Testis (tissue), 3 donors: ENCODE data around the gene ENTPD1. TPM values are rescaled to one million over a fixed set of nuclear protein-coding genes. Genes with fewer than 3 reads are reported as not detected.
A peak's percentile ranks its signal among the peaks of the same experiment; 100 is the strongest.

ENCODE experiments used
- DNase-seq: peaks from one replicate; pipeline ENCODE4 v3.0.0-alpha.2; 2019
- H3K27ac ChIP-seq, 2 donors: fragments of 200-600 bp; sonication (generic); one replicate each; pipeline ENCODE4 v1.5.1; 2019
- H3K27me3 ChIP-seq: fragments of 200-600 bp; sonication (generic); one replicate; pipeline ENCODE4 v1.5.1; 2019
- H3K36me3 ChIP-seq: fragments of 200-600 bp; sonication (generic); one replicate; pipeline ENCODE4 v1.5.1; 2017; ENCODE audit warnings: low read depth; ENCODE audit errors: missing control alignments
- H3K4me1 ChIP-seq: fragments of 200-600 bp; sonication (generic); one replicate; pipeline ENCODE4 v1.5.1; 2019
- H3K4me3 ChIP-seq, 2 donors: fragments of 200-600 bp; sonication (generic); one replicate each; pipeline ENCODE4 v1.5.1; 2017 to 2019
- H3K9me3 ChIP-seq: fragments of 200-600 bp; sonication (generic); one replicate; pipeline ENCODE4 v1.5.1; 2017
- CTCF ChIP-seq, 3 experiments: fragments of 450-650 bp in 2 of 3; fragments of 200-600 bp in 1 of 3; sonication (generic) in 1 of 3; IDR thresholded peaks; one replicate each; pipeline ENCODE4 v1.5.1; 2016 to 2019; ENCODE audit warnings: antibody characterized with exemption in 3 of 3, mild to moderate bottlenecking in 2 of 3, moderate library complexity in 1 of 3
- POLR2A ChIP-seq: fragments of 450-650 bp; IDR thresholded peaks from one replicate; pipeline ENCODE4 v1.6.1; 2017; ENCODE audit warnings: antibody characterized with exemption, mild to moderate bottlenecking, moderate library complexity
- WGBS, 2 donors: methylation state at CpG; one replicate each; pipeline ENCODE4 v1.1.5; 2018; 5-methylcytosine and 5-hydroxymethylcytosine counted together
- intact Hi-C: fragments of 100-400 bp; cut with DNase I; formaldehyde crosslinking; loops from one replicate; pipeline ENCODE4 v1.15.1; 2023; ENCODE audit warnings: low total_unique reads
- polyA plus RNA-seq: library from polyadenylated mRNA; stranded (reverse); fragments of 350-450 nt; fragmentation: Illumina TruSeq; extraction: RNeasy Lipid Tissue Mini Kit (QIAGEN cat#74804); gene quantifications from one replicate; pipeline ENCODE4 v1.2.3, GENCODE V29; 2014; ENCODE audit warnings: low read depth, low replicate concordance; ENCODE audit not compliant: insufficient read depth
- total RNA-seq, 2 donors: library from RNA; depleted of rRNA; stranded (reverse); fragments of >200 nt; gene quantifications; one replicate each; pipeline ENCODE4 v1.2.3, GENCODE V29; 2016

ENTPD1 gene
- total and polyA plus RNA-seq, 3 donors from 2014 or later: 9.8 to 12.7 (median 11.3) TPM

GRCh38 chr10:95792874-95793285 lies 36.9 kb downstream of the ENTPD1 start:
- H3K27me3 ChIP-seq: no peaks in the 10 kb centered on the region
- DNase-seq: no peak
- H3K27ac ChIP-seq: peak overlapping the region; percentile 24 to 46
- H3K4me1 ChIP-seq: peaks cover 3% of the 10 kb centered on the region
- H3K36me3 ChIP-seq: no peaks in the 10 kb centered on the region
- intact Hi-C loops: no loop called here
- TF ChIP-seq CTCF (IDR thresholded peaks at IDR 0.05) (no peak), POLR2A (no peak)
- H3K4me3 ChIP-seq: no peak overlapping the region
- H3K9me3 ChIP-seq: no peaks in the 10 kb centered on the region
- 60 to 61% methylated on average over 4 of the region's 4 CpGs for WGBS, 2 donors

- 82 to 86% methylated on average over 2 of the region's 2 CpGs for WGBS, 2 donors
- Histone ChIP-seq H3K4me1 (peaks cover 3% of the 10 kb centered on the region), H3K36me3 (no peaks in the 10 kb centered on the region), H3K27ac (peak overlapping the region; percentile 24 to 46), H3K9me3 (no peaks in the 10 kb centered on the region), H3K27me3 (no peaks in the 10 kb centered on the region), H3K4me3 (no peak overlapping the region)
- no peak for TF ChIP-seq CTCF (IDR thresholded peaks at IDR 0.05)
- no peak for TF ChIP-seq POLR2A
- DNase-seq: peak; percentile 42
- intact Hi-C loops: no loop called here
These were observed 37.6 kb downstream of the ENTPD1 start for GRCh38 chr10:95793401-95794045.

DNA sequence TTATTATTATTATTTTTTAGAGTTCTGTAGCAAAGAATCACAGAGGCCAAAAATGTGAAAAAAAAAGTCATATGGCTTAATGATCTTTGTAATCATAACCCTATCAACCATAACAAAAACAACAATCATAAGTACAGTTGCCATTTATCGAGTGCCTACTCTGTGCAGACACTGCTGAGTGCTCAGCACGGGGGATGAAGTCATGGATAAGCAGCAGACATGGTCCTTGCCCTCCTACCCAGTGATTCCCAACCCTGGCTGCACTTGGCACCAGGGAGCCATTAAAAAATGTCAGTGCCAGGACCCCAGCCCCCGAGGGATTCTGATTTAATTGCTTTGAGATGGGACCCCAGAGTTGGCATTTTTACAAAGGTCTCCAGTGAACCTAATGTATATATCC lies 38.2 kb downstream of the ENTPD1 start:
- Histone ChIP-seq H3K9me3 (no peaks in the 10 kb centered on the region), H3K4me3 (no peak overlapping the region), H3K27ac (peak overlapping the region in 1 of 2 donors; percentile 46), H3K4me1 (peaks cover 3% of the 10 kb centered on the region), H3K27me3 (no peaks in the 10 kb centered on the region), H3K36me3 (no peaks in the 10 kb centered on the region)
- WGBS, 2 donors: 85 to 87% methylated on average over 3 of the region's 3 CpGs
- TF ChIP-seq CTCF (IDR thresholded peaks at IDR 0.05): no peak
- intact Hi-C loops: no loop called here
- no peak for DNase-seq

DNA sequence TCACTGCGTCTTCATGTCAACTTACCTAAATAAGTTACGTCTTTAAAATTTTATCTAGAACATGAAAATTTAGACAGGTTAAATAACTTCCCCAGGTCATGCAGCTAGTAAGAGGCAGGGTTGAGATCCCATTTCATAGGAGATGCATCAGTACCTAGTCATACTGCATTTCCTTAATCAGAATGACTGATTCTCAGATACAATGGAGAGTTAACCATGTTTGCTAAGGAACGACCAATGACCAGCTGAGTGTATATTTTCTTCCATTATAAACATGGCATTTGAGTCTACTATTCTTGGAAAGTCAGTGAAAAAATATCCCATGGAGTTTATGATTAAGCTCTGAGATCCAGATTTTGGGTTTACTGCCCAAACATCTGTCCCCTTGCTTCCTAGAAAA lies 39.6 kb downstream of the ENTPD1 start:
- H3K9me3 ChIP-seq: no peaks in the 10 kb centered on the region
- no peaks in the 10 kb centered on the region for H3K27me3 ChIP-seq
- no peak overlapping the region for H3K27ac ChIP-seq
- TF ChIP-seq CTCF (IDR thresholded peaks at IDR 0.05) (no peak), POLR2A (no peak)
- no peak for DNase-seq
- 81 to 89% methylated on average over 3 of the region's 3 CpGs for WGBS, 2 donors
- peaks cover 3% of the 10 kb centered on the region for H3K4me1 ChIP-seq
- H3K36me3 ChIP-seq: no peaks in the 10 kb centered on the region
- intact Hi-C loops: no loop called here
- H3K4me3 ChIP-seq: no peak overlapping the region

- no peak for DNase-seq
- TF ChIP-seq POLR2A (no peak), CTCF (IDR thresholded peaks at IDR 0.05) (no peak)
- H3K27me3 ChIP-seq: no peaks in the 10 kb centered on the region
- no peaks in the 10 kb centered on the region for H3K36me3 ChIP-seq
- H3K9me3 ChIP-seq: no peaks in the 10 kb centered on the region
- H3K4me3 ChIP-seq: no peak overlapping the region
- H3K27ac ChIP-seq: no peak overlapping the region
- peaks cover 3% of the 10 kb centered on the region for H3K4me1 ChIP-seq
- intact Hi-C loops: no loop called here
These were observed 40.5 kb downstream of the ENTPD1 start for GRCh38 chr10:95796504-95796903.
